HG02973 (cell line): Measurements from ENCODE around the gene SUN2.

Experiments
- ATAC-seq: cut with Tn5 transposase; IDR thresholded peaks from one replicate; pipeline ENCODE4 v1.9.1; 2021; ENCODE audit warnings: moderate library complexity; ENCODE audit not compliant: unreplicated experiment

SUN2 gene

GRCh38 chr22:38735465-38736256 is 20.1 kb downstream of the SUN2 start:
- no peak for ATAC-seq

GRCh38 chr22:38735126-38735464 is 20.7 kb downstream of the SUN2 start:
- no peak for ATAC-seq

GRCh38 chr22:38734421-38735100 is 21.2 kb downstream of the SUN2 start:
- ATAC-seq, result no peak

GRCh38 chr22:38733724-38734381 is 21.9 kb downstream of the SUN2 start:
- ATAC-seq, result no peak

- no peak for ATAC-seq
These were observed 22.5 kb downstream of the SUN2 start for GRCh38 chr22:38733329-38733723.

GRCh38 chr22:38732251-38732815 is 23.5 kb downstream of the SUN2 start:
- no peak for ATAC-seq

GRCh38 chr22:38731703-38732161 is 24.1 kb downstream of the SUN2 start:
- no peak for ATAC-seq

GRCh38 chr22:38730411-38730871 is 25.4 kb downstream of the SUN2 start:
- ATAC-seq, result no peak

- ATAC-seq, result no peak
These were observed 25.9 kb downstream of the SUN2 start for GRCh38 chr22:38729946-38730345.

GRCh38 chr22:38728871-38729796 is 26.7 kb downstream of the SUN2 start:
- no peak for ATAC-seq

GRCh38 chr22:38727530-38728451 is 28.0 kb downstream of the SUN2 start:
- no peak for ATAC-seq

- ATAC-seq, result no peak
These were observed 28.7 kb downstream of the SUN2 start for GRCh38 chr22:38727123-38727522.

GRCh38 chr22:38725900-38726655 is 29.7 kb downstream of the SUN2 start:
- ATAC-seq, result no peak

- ATAC-seq, result no peak
These were observed 30.7 kb downstream of the SUN2 start for GRCh38 chr22:38724926-38725571.

- no peak for ATAC-seq
These were observed 31.6 kb downstream of the SUN2 start for GRCh38 chr22:38724176-38724575.

- no peak for ATAC-seq
These were observed 34.2 kb downstream of the SUN2 start for GRCh38 chr22:38721551-38721950.

GRCh38 chr22:38720350-38720749 is 35.4 kb downstream of the SUN2 start:
- no peak for ATAC-seq

- ATAC-seq, result no peak
These were observed 36.6 kb downstream of the SUN2 start for GRCh38 chr22:38719196-38719595.
